Natural killer cell (primary cell): ENCODE measurements around the gene HNRNPC. TPM values are rescaled to one million over a fixed set of nuclear protein-coding genes. Genes with fewer than 3 reads are reported as not detected.
"Not testable (repeated sequence)": the region's sequence is repeated elsewhere in the genome, so short reads cannot be mapped to it uniquely, and the experiment has no call there.

ENCODE experiments used
- ATAC-seq, 3 donors: fragments of 150-1000 bp in 2 of 3; fragments of 200-7000 bp in 1 of 3; cut with Tn5 transposase; 1 replicate in 1 of 3; 2 replicates in 2 of 3; pipeline ENCODE4 v1.10.0; 2021; ENCODE audit warnings: mild to moderate bottlenecking in 2 of 3, moderate library complexity in 2 of 3
- DNase-seq, 2 donors: peaks; one replicate each; pipeline versions ENCODE4 v3.0.0 to v3.0.0-alpha.2; 2013 to 2021; ENCODE audit warnings: mixed read lengths in 1 of 2
- H3K27ac ChIP-seq: one replicate; pipeline ENCODE4 v1.5.1; 2013; ENCODE audit warnings: mild to moderate bottlenecking, low read length
- H3K27me3 ChIP-seq: one replicate; pipeline ENCODE4 v1.6.1; 2013; ENCODE audit warnings: low read length; ENCODE audit not compliant: control insufficient read depth, insufficient read depth
- H3K36me3 ChIP-seq: one replicate; pipeline ENCODE4 v1.6.1; 2013; ENCODE audit warnings: low read length; ENCODE audit not compliant: control insufficient read depth, insufficient read depth
- H3K4me1 ChIP-seq: one replicate; pipeline ENCODE4 v1.6.1; 2013; ENCODE audit warnings: low read length; ENCODE audit not compliant: control insufficient read depth, insufficient read depth
- H3K4me3 ChIP-seq: one replicate; pipeline ENCODE4 v1.5.1; 2013; ENCODE audit warnings: low read length
- H3K9me3 ChIP-seq: one replicate; pipeline ENCODE4 v1.6.1; 2013; ENCODE audit warnings: low read length; ENCODE audit not compliant: control insufficient read depth, insufficient read depth
- H3K27ac Mint-ChIP-seq, 2 donors: one replicate each; pipeline ENCODE4 v1.8.0; 2022; ENCODE audit warnings: mild to moderate bottlenecking in 2 of 2, mixed read lengths in 2 of 2, moderate library complexity in 1 of 2
- H3K27me3 Mint-ChIP-seq, 2 donors: one replicate each; pipeline ENCODE4 v1.8.0; 2022; ENCODE audit warnings: low read depth in 2 of 2, mixed read lengths in 2 of 2
- H3K36me3 Mint-ChIP-seq: one replicate; pipeline ENCODE4 v1.8.0; 2022; ENCODE audit warnings: mixed read lengths
- H3K4me1 Mint-ChIP-seq, 2 donors: one replicate each; pipeline ENCODE4 v1.8.0; 2022; ENCODE audit warnings: mixed read lengths in 2 of 2
- H3K4me3 Mint-ChIP-seq: one replicate; pipeline ENCODE4 v1.8.0; 2022; ENCODE audit warnings: mild to moderate bottlenecking, moderate library complexity, mixed read lengths
- H3K9me3 Mint-ChIP-seq, 2 donors: one replicate each; pipeline ENCODE4 v1.8.0; 2022; ENCODE audit warnings: mixed read lengths in 2 of 2
- CTCF ChIP-seq: fragments of 200-600 bp; IDR thresholded peaks from one replicate; pipeline ENCODE4 v1.8.0; 2022; ENCODE audit warnings: antibody characterized with exemption
- WGBS: methylation state at CpG from one replicate; pipeline ENCODE4 v1.1.7; 2013; ENCODE audit warnings: missing lambda C conversion rate; ENCODE audit not compliant: insufficient coverage; 5-methylcytosine and 5-hydroxymethylcytosine counted together
- intact Hi-C: fragments of 100-400 bp; cut with micrococcal nuclease; formaldehyde crosslinking; loops from one replicate; pipeline ENCODE4 v1.14.2; 2022
- total RNA-seq, 4 donors: library from RNA; stranded (reverse); fragments of 120-200 nt in 1 of 4; gene quantifications; one replicate each; pipeline versions ENCODE4 v1.2.3 to v1.2.4, GENCODE V29; 2013 to 2022

Gene HNRNPC
- total RNA-seq, 3 donors from 2014 or later (not counting 1 experiment from before 2014, with no cell fraction given): 501 to 547 (median 515) TPM

DNA sequence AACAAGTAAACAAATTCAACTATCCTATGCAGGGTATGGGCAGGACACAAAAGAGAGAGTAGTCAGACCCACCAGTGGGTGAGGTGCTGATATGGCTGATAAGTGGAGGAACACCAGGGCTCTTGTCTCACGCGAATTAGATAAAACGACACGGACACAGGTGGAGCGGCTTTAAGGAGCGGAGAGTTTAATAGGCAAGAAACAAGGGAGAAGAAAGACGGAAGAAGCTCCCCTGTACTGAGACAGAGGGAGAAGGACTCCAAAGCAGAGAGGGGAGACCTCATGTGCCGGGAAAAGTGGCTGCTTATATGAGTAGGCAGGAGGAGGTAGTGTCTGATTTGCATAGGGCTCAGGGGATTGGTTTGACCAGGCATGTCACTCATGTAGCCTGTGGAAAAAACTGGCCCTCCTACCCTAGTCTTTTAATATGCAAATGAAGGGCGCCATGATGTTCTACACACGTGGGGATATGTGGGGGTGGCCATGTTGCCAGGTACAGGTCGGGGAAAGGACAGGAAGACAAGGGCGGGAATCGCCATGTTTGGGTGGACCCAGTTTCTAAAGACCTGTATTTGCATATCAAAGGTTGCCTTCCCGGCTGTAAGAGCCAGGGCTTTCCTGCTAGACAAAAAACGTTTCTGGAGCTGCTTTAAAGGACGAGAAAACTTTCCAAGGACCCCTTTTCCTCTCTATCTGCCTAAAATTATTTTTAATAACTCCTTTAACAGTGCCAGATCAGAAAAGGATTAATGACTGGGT, 39.4 kb upstream of the HNRNPC start:
- no peaks in the 10 kb centered on the region for H3K36me3 Mint-ChIP-seq
- no peaks in the 10 kb centered on the region for H3K27me3 Mint-ChIP-seq
- H3K4me3 Mint-ChIP-seq: peak overlapping the region; percentile 79
- Histone ChIP-seq H3K27ac (peak overlapping the region; percentile 69), H3K9me3 (no peaks in the 10 kb centered on the region), H3K36me3 (no peaks in the 10 kb centered on the region), H3K4me1 (peaks cover 12% of the 10 kb centered on the region), H3K27me3 (peaks cover 2% of the 10 kb centered on the region), H3K4me3 (peak overlapping the region; percentile 40)
- TF ChIP-seq CTCF: no peak
- ATAC-seq: peak; percentile 88 to 92 (median 91)
- H3K9me3 Mint-ChIP-seq: no peaks in the 10 kb centered on the region
- peaks cover 16 to 25% of the 10 kb centered on the region in 2 donors for H3K4me1 Mint-ChIP-seq
- peak overlapping the region; percentile 53 to 77 for H3K27ac Mint-ChIP-seq
- peak; percentile 51 to 86 for DNase-seq
- intact Hi-C loops: loop anchor here (1.0 kb wide), 1 partner anchor 39 kb away; the partner anchor contains the start of gene HNRNPC
- WGBS: 6% methylated on average over 16 of the region's 16 CpGs

- Mint-ChIP-seq H3K36me3 (no peaks in the 10 kb centered on the region), H3K4me1 (peaks cover 16 to 25% of the 10 kb centered on the region in 2 donors), H3K27me3 (no peaks in the 10 kb centered on the region), H3K27ac (peak overlapping the region; percentile 53 to 77), H3K9me3 (no peaks in the 10 kb centered on the region), H3K4me3 (peak overlapping the region; percentile 79)
- intact Hi-C loops: loop anchor here (1.0 kb wide), 1 partner anchor 39 kb away; the partner anchor contains the start of gene HNRNPC
- Histone ChIP-seq H3K9me3 (no peaks in the 10 kb centered on the region), H3K27me3 (peaks cover 2% of the 10 kb centered on the region), H3K27ac (peak overlapping the region; percentile 69), H3K4me3 (peak overlapping the region; percentile 31), H3K36me3 (no peaks in the 10 kb centered on the region), H3K4me1 (peaks cover 12% of the 10 kb centered on the region)
- no peak for ATAC-seq
- TF ChIP-seq CTCF: no peak
- DNase-seq: no peak
These were observed 38.9 kb upstream of the HNRNPC start for GRCh38 chr14:21308132-21308478.

- Mint-ChIP-seq H3K36me3 (no peaks in the 10 kb centered on the region), H3K4me3 (peak overlapping the region; percentile 79), H3K27me3 (no peaks in the 10 kb centered on the region), H3K27ac (peak overlapping the region; percentile 53 to 77), H3K9me3 (no peaks in the 10 kb centered on the region), H3K4me1 (peaks cover 16 to 25% of the 10 kb centered on the region in 2 donors)
- Histone ChIP-seq H3K36me3 (no peaks in the 10 kb centered on the region), H3K27me3 (no peaks in the 10 kb centered on the region), H3K4me3 (no peak overlapping the region), H3K4me1 (peaks cover 12% of the 10 kb centered on the region), H3K27ac (no peak overlapping the region), H3K9me3 (no peaks in the 10 kb centered on the region)
- WGBS: 64% methylated on average over 2 of the region's 3 CpGs
- TF ChIP-seq CTCF: no peak
- intact Hi-C loops: loop anchor here (1.0 kb wide), 1 partner anchor 38 kb away; the partner anchor contains the start of gene HNRNPC
- peak in 1 of 2 donors; percentile 23 for DNase-seq
- no peak for ATAC-seq
These were observed 38.4 kb upstream of the HNRNPC start for GRCh38 chr14:21307637-21308036.

GRCh38 chr14:21302836-21303140, 33.5 kb upstream of the HNRNPC start:
- H3K9me3 Mint-ChIP-seq, DNase-seq, intact Hi-C loops, H3K4me1 Mint-ChIP-seq, H3K36me3 Mint-ChIP-seq, H3K4me1 ChIP-seq, ATAC-seq, H3K27me3 Mint-ChIP-seq, H3K4me3 Mint-ChIP-seq, H3K4me3 ChIP-seq, H3K27ac ChIP-seq, H3K36me3 ChIP-seq, H3K9me3 ChIP-seq, H3K27ac Mint-ChIP-seq: not testable (repeated sequence)
- 97% methylated on average over 2 of the region's 2 CpGs for WGBS
- H3K27me3 ChIP-seq: peaks cover 13% of the 10 kb centered on the region
